HCT116 (cell line): Measurements from ENCODE around the gene PSMB4. TPM values are rescaled to one million over a fixed set of nuclear protein-coding genes. Genes with fewer than 3 reads are reported as not detected.

ENCODE experiments used
- ATAC-seq: fragments of 200-7000 bp; cut with Tn5 transposase; 2 replicates; pipeline ENCODE4 v1.9.1; 2020; ENCODE audit warnings: mild to moderate bottlenecking, moderate library complexity
- Bru-seq: library from RNA; stranded (reverse); fragments of 400-500 nt; gene quantifications from one replicate; lab custom pipeline; 2021; lab: Mats Ljungman, UMichigan
- BruChase-seq, 2 experiments: library from RNA; stranded (reverse); fragments of 400-500 nt; gene quantifications; one replicate each; lab custom pipeline; 2021; lab: Mats Ljungman, UMichigan
- BruUV-seq: library from RNA; stranded (reverse); fragments of 400-500 nt; replicated peaks from 2 replicates; lab custom pipeline; 2021; lab: Mats Ljungman, UMichigan
- CTCF ChIA-PET: fragments of 300-600 bp; sonication (Branson Sonifier 250); formaldehyde crosslinking; loops from one replicate; lab custom pipeline; 2021; ENCODE audit warnings: antibody characterized with exemption; lab: Charles Lee
- POLR2A ChIA-PET: fragments of 300-600, 350-600 bp; sonication (Branson Sonifier 250); formaldehyde crosslinking; loops from one replicate; lab custom pipeline; 2021; ENCODE audit warnings: antibody characterized with exemption; lab: Charles Lee
- RAD21 ChIA-PET, 2 experiments: fragments of 300-600 bp; sonication (Branson Sonifier 250); formaldehyde crosslinking; loops; one replicate each; lab custom pipeline; 2023; ENCODE audit warnings: low total read pairs in 2 of 2; ENCODE audit not compliant: uncharacterized antibody in 2 of 2, unreplicated experiment in 2 of 2, low non-redundant PET in 1 of 2; lab: Charles Lee
- DNase-seq: peaks from one replicate; pipeline ENCODE4 v3.0.0-alpha.2; 2010; ENCODE audit warnings: low read depth, low spot score
- H2AFZ ChIP-seq: fragments of 200-600 bp; shearing (Covaris generic), sonication (generic); 2 replicates; pipeline ENCODE4 v1.6.1; 2017; ENCODE audit warnings: low read depth, mixed run types, mixed read lengths, antibody characterized with exemption, low read length; ENCODE audit not compliant: poor library complexity, severe bottlenecking
- H3K27ac ChIP-seq: 2 replicates; pipeline ENCODE4 v1.5.1; 2012; ENCODE audit warnings: low read depth, low read length
- H3K27me3 ChIP-seq: fragments of 200-600 bp; sonication (generic); 2 replicates; pipeline ENCODE4 v1.6.1; 2016; ENCODE audit warnings: mixed run types, low read length, mixed read lengths; ENCODE audit not compliant: insufficient read depth
- H3K36me3 ChIP-seq, 2 experiments: fragments of 200-500 bp in 1 of 2; fragments of 200-600 bp in 1 of 2; sonication (Bioruptor generic) in 1 of 2; sonication (generic) in 1 of 2; 2 replicates each; pipeline versions ENCODE4 v1.5.1 to v1.6.1; 2014 to 2016; ENCODE audit warnings: low read length in 2 of 2, inconsistent platforms in 1 of 2, mixed read lengths in 1 of 2, mixed run types in 1 of 2; ENCODE audit not compliant: insufficient read depth in 2 of 2, control insufficient read depth in 1 of 2
- H3K4me1 ChIP-seq, 2 experiments: fragments of 200-600 bp in 1 of 2; sonication (generic) in 1 of 2; 2 replicates each; pipeline versions ENCODE4 v1.5.1 to v1.6.1; 2012 to 2017; ENCODE audit warnings: low read length in 2 of 2, inconsistent platforms in 1 of 2, mild to moderate bottlenecking in 1 of 2, mixed read lengths in 1 of 2, mixed run types in 1 of 2, moderate library complexity in 1 of 2; ENCODE audit not compliant: insufficient read depth in 2 of 2, control insufficient read depth in 1 of 2
- H3K4me2 ChIP-seq: fragments of 200-600 bp; sonication (generic); 2 replicates; pipeline ENCODE4 v1.6.1; 2017; ENCODE audit warnings: mixed run types, low read length, mixed read lengths
- H3K4me3 ChIP-seq, 2 experiments: fragments of 200-600 bp in 1 of 2; sonication (generic) in 1 of 2; replicated peaks in 1 of 2; 2 replicates each; pipeline ENCODE4 v1.5.1; 2011 to 2016; ENCODE audit warnings: low read length in 2 of 2, control low read depth in 1 of 2, low read depth in 1 of 2, mild to moderate bottlenecking in 1 of 2, mixed read lengths in 1 of 2, mixed run types in 1 of 2
- H3K79me2 ChIP-seq: fragments of 200-600 bp; sonication (generic); 2 replicates; pipeline ENCODE4 v1.6.1; 2017; ENCODE audit warnings: mild to moderate bottlenecking, mixed run types, low read length, moderate library complexity, mixed read lengths; ENCODE audit not compliant: insufficient read depth
- H3K9ac ChIP-seq: fragments of 200-600 bp; sonication (generic); 2 replicates; pipeline ENCODE4 v1.6.1; 2016; ENCODE audit warnings: low read length, mixed read lengths
- H3K9me2 ChIP-seq: fragments of 200-600 bp; sonication (generic), shearing (Covaris generic); 2 replicates; pipeline ENCODE4 v1.6.1; 2017; ENCODE audit warnings: mixed run types, mild to moderate bottlenecking, moderate library complexity; ENCODE audit not compliant: insufficient read depth
- H3K9me3 ChIP-seq, 2 experiments: fragments of 200-500 bp in 1 of 2; fragments of 200-600 bp in 1 of 2; sonication (Bioruptor generic) in 1 of 2; sonication (generic) in 1 of 2; 2 replicates each; pipeline ENCODE4 v1.6.1; 2014 to 2017; ENCODE audit warnings: low read length in 2 of 2, mixed read lengths in 2 of 2, inconsistent platforms in 1 of 2, low read depth in 1 of 2, mild to moderate bottlenecking in 1 of 2, mixed run types in 1 of 2, moderate library complexity in 1 of 2; ENCODE audit not compliant: control insufficient read depth in 1 of 2, insufficient read depth in 1 of 2
- H4K20me1 ChIP-seq: fragments of 200-600 bp; sonication (generic), shearing (Covaris generic); 2 replicates; pipeline ENCODE4 v1.6.1; 2017; ENCODE audit warnings: mixed run types, mild to moderate bottlenecking, moderate library complexity; ENCODE audit not compliant: insufficient read depth
- CEBPB ChIP-seq: IDR thresholded peaks from 2 replicates; pipeline ENCODE4 v1.6.1; 2012; ENCODE audit warnings: low read depth
- ELF1 ChIP-seq: IDR thresholded peaks from 2 replicates; pipeline ENCODE4 v1.6.1; 2012; ENCODE audit warnings: low read depth, borderline replicate concordance
- EZH2 ChIP-seq: fragments of 200-600 bp; sonication (generic); IDR thresholded peaks from 2 replicates; pipeline ENCODE4 v1.6.1; 2017; ENCODE audit warnings: antibody characterized with exemption, mixed run types
- POLR2A ChIP-seq: IDR thresholded peaks from 2 replicates; pipeline ENCODE4 v1.7.0; 2011; ENCODE audit warnings: borderline replicate concordance; ENCODE audit not compliant: insufficient read depth, insufficient read length; ENCODE audit errors: extremely low read depth
- POLR2AphosphoS5 ChIP-seq: IDR thresholded peaks from 2 replicates; pipeline ENCODE4 v1.6.1; 2011; ENCODE audit warnings: mild to moderate bottlenecking, low read depth, low read length, moderate library complexity
- RAD21 ChIP-seq: IDR thresholded peaks from 2 replicates; pipeline ENCODE4 v1.6.1; 2012; ENCODE audit warnings: low read depth, mild to moderate bottlenecking
- TCF7L2 ChIP-seq: IDR thresholded peaks from 2 replicates; pipeline ENCODE4 v1.7.0; 2011; ENCODE audit warnings: borderline replicate concordance, inconsistent platforms; ENCODE audit not compliant: insufficient read depth, insufficient read length; ENCODE audit errors: extremely low read depth
- ZFX ChIP-seq: fragments of 450-650 bp; IDR thresholded peaks from 2 replicates; pipeline ENCODE4 v1.6.1; 2017
- intact Hi-C: fragments of 100-400 bp; cut with micrococcal nuclease; formaldehyde crosslinking; loops from 2 replicates; pipeline ENCODE4 v1.10.0; 2022
- long read RNA-seq: library from polyadenylated mRNA; unstranded; transcript quantifications from one replicate; pipeline ENCODE4 v2.0.0, GENCODE V29; 2021; ENCODE audit not compliant: unreplicated experiment
- polyA plus RNA-seq: library from polyadenylated mRNA; unstranded; fragments of >200 nt; gene quantifications from 2 replicates; pipeline ENCODE4 v1.2.1, GENCODE V29; 2012; ENCODE audit warnings: missing spikeins
- total RNA-seq: library from RNA; stranded (reverse); gene quantifications from one replicate; pipeline ENCODE4 v1.2.1, GENCODE V29; 2021; ENCODE audit not compliant: unreplicated experiment
- TF ChIP-seq, protein P1 (sequence below): IDR thresholded peaks from 2 replicates; pipeline ENCODE4 v1.6.1; 2012
- TF ChIP-seq, protein P2 (sequence below): IDR thresholded peaks from 2 replicates; pipeline ENCODE4 v1.6.1; 2011; ENCODE audit warnings: mild to moderate bottlenecking, low read length, moderate library complexity; ENCODE audit not compliant: insufficient replicate concordance; ENCODE audit errors: extremely low read depth
- TF ChIP-seq, protein P3 (sequence below), 3 experiments: fragments of 200-600 bp in 1 of 3; sonication (generic) in 1 of 3; IDR thresholded peaks in 2 of 3; conservative IDR thresholded peaks in 1 of 3; 2 replicates each; pipeline ENCODE4 v1.5.1; 2012 to 2017; ENCODE audit warnings: low read depth in 2 of 3, low read length in 2 of 3, antibody characterized with exemption in 1 of 3, borderline replicate concordance in 1 of 3, control low read depth in 1 of 3, mild to moderate bottlenecking in 1 of 3, mixed read lengths in 1 of 3, mixed run types in 1 of 3, moderate library complexity in 1 of 3; ENCODE audit not compliant: insufficient read depth in 1 of 3
- TF ChIP-seq, protein P4 (sequence below): IDR thresholded peaks from 2 replicates; pipeline ENCODE4 v1.6.1; 2012; ENCODE audit warnings: low read depth
- TF ChIP-seq, protein P5 (sequence below): IDR thresholded peaks from 2 replicates; pipeline ENCODE4 v1.6.1; 2012

Gene PSMB4
- 341 TPM for total RNA-seq
- 336 and 390 TPM in 2 replicates for polyA plus RNA-seq
- percentile 95 among the genes with signal in this experiment for Bru-seq, nascent RNA
- BruChase-seq, experiment 1, labeled RNA remaining after a 6-hour chase, result percentile 99 among the genes with signal in this experiment
- BruChase-seq, experiment 2, labeled RNA remaining after a 2-hour chase, result percentile 98 among the genes with signal in this experiment
- long read RNA-seq, transcript PSMB4-202 (3 exons, 665 nt), result minor isoform, 5 of 50 reads
- long read RNA-seq, transcript PSMB4-201 (7 exons, 964 nt), result major isoform, 37 of 50 reads
- long read RNA-seq, partial matches to known transcripts, result 2 of 50 reads
- long read RNA-seq, other reads (novel, unspliced or antisense), result 6 of 50 reads

DNA sequence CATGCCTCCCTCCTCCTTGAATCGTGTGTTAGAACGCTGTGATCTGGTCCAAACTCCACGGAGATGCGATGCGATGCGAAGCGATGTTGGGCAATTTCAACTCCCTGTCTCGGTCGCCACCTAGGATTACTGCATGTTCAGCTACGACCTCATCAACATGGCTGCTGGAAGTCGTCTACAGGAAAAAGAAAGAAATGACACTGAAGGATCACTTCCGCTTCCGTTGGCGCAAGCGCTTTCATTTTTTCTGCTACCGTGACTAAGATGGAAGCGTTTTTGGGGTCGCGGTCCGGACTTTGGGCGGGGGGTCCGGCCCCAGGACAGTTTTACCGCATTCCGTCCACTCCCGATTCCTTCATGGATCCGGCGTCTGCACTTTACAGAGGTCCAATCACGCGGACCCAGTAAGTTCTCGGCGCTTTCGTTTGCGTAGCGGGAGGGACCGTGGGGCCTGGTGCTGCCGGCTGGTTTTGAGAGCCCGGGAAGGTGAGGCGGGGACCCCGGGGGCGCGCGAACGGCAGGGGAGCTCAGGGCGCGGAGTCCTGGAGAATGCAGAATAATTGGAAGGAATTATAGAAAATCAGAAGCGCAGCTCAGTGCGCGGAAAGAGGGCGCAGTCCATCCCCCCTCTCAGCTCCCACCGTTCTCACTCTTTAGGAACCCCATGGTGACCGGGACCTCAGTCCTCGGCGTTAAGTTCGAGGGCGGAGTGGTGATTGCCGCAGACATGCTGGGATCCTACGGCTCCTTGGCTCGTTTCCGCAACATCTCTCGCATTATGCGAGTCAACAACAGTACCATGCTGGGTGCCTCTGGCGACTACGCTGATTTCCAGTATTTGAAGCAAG is at the start of gene PSMB4:
Gene PSMB4, plus strand, starts transcription at position 250 of the 848 bp plus-strand sequence. Its CDS starts 15 bp downstream, at position 265.
- ChIA-PET CTCF (interaction anchor here (1.1 to 1.6 kb wide), 3 partner anchors 59 to 431 kb away, joined by 3 to 5 read pairs (median 3); no protein-coding TSS in a partner anchor), POLR2A (interaction anchor here (0.7 to 2.1 kb wide), 3 partner anchors 14 to 99 kb away, joined by 4 to 6 read pairs (median 5); no protein-coding TSS in a partner anchor), RAD21 (no interaction called here)
- H3K27ac ChIP-seq, result peak within 1 kb of the TSS; percentile 81
- intact Hi-C loops, result loop anchor here (2.0 to 5.0 kb wide), 2 partner anchors 99 to 202 kb away; partner anchors contain the start of gene PIP5K1A
- no peaks in the 10 kb centered on the region for H4K20me1 ChIP-seq
- peaks cover 21 to 28% of the 10 kb centered on the region in 2 experiments for H3K36me3 ChIP-seq
- no peaks in the 10 kb centered on the region for H3K27me3 ChIP-seq
- peak; percentile 79 for ATAC-seq
- peak; percentile 86 for DNase-seq
- H3K9me3 ChIP-seq, result no peaks in the 10 kb centered on the region
- no TSS peak for BruUV-seq
- H3K79me2 ChIP-seq, result peaks cover 27% of the 10 kb centered on the region
- no peak within 1 kb of the TSS for H2AFZ ChIP-seq
- peaks cover 4 to 26% of the 10 kb centered on the region in 2 experiments; a peak in 3 of 4 replicates for H3K4me1 ChIP-seq
- peak within 1 kb of the TSS; percentile 82 for H3K4me2 ChIP-seq
- H3K9ac ChIP-seq, result peak within 1 kb of the TSS; percentile 96
- peak within 1 kb of the TSS; percentile 86 to 98 for H3K4me3 ChIP-seq
- H3K9me2 ChIP-seq, result no peaks in the 10 kb centered on the region
- TF ChIP-seq RAD21 (peak; percentile 32; the same call in 1 of the 2 replicates), CEBPB (peak; percentile 68), TCF7L2 (peak; percentile 61), EZH2 (no peak), POLR2A (peak; percentile 77), ZFX (peak; percentile 92), POLR2AphosphoS5 (peak; percentile 97), ELF1 (no peak; the same call in 1 of the 2 replicates)
- TF ChIP-seq, protein P1, sequence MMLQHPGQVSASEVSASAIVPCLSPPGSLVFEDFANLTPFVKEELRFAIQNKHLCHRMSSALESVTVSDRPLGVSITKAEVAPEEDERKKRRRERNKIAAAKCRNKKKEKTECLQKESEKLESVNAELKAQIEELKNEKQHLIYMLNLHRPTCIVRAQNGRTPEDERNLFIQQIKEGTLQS, result no peak
- TF ChIP-seq, protein P2, sequence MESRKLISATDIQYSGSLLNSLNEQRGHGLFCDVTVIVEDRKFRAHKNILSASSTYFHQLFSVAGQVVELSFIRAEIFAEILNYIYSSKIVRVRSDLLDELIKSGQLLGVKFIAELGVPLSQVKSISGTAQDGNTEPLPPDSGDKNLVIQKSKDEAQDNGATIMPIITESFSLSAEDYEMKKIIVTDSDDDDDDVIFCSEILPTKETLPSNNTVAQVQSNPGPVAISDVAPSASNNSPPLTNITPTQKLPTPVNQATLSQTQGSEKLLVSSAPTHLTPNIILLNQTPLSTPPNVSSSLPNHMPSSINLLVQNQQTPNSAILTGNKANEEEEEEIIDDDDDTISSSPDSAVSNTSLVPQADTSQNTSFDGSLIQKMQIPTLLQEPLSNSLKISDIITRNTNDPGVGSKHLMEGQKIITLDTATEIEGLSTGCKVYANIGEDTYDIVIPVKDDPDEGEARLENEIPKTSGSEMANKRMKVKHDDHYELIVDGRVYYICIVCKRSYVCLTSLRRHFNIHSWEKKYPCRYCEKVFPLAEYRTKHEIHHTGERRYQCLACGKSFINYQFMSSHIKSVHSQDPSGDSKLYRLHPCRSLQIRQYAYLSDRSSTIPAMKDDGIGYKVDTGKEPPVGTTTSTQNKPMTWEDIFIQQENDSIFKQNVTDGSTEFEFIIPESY, result peak; percentile 60
- TF ChIP-seq, protein P3, sequence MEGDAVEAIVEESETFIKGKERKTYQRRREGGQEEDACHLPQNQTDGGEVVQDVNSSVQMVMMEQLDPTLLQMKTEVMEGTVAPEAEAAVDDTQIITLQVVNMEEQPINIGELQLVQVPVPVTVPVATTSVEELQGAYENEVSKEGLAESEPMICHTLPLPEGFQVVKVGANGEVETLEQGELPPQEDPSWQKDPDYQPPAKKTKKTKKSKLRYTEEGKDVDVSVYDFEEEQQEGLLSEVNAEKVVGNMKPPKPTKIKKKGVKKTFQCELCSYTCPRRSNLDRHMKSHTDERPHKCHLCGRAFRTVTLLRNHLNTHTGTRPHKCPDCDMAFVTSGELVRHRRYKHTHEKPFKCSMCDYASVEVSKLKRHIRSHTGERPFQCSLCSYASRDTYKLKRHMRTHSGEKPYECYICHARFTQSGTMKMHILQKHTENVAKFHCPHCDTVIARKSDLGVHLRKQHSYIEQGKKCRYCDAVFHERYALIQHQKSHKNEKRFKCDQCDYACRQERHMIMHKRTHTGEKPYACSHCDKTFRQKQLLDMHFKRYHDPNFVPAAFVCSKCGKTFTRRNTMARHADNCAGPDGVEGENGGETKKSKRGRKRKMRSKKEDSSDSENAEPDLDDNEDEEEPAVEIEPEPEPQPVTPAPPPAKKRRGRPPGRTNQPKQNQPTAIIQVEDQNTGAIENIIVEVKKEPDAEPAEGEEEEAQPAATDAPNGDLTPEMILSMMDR (IDR thresholded peaks at IDR 0.05 in 2 of 3, conservative IDR thresholded peaks at IDR 0.05 in 1 of 3; ENCODE audit: borderline replicate concordance in 1 of 3, insufficient read depth in 1 of 3, low read depth in 2 of 3, low read length in 2 of 3), result 0 out of 6 replicates have a peak, but pooled peaks of 1 of the 3 experiments have one; percentile 5
- TF ChIP-seq, protein P4, sequence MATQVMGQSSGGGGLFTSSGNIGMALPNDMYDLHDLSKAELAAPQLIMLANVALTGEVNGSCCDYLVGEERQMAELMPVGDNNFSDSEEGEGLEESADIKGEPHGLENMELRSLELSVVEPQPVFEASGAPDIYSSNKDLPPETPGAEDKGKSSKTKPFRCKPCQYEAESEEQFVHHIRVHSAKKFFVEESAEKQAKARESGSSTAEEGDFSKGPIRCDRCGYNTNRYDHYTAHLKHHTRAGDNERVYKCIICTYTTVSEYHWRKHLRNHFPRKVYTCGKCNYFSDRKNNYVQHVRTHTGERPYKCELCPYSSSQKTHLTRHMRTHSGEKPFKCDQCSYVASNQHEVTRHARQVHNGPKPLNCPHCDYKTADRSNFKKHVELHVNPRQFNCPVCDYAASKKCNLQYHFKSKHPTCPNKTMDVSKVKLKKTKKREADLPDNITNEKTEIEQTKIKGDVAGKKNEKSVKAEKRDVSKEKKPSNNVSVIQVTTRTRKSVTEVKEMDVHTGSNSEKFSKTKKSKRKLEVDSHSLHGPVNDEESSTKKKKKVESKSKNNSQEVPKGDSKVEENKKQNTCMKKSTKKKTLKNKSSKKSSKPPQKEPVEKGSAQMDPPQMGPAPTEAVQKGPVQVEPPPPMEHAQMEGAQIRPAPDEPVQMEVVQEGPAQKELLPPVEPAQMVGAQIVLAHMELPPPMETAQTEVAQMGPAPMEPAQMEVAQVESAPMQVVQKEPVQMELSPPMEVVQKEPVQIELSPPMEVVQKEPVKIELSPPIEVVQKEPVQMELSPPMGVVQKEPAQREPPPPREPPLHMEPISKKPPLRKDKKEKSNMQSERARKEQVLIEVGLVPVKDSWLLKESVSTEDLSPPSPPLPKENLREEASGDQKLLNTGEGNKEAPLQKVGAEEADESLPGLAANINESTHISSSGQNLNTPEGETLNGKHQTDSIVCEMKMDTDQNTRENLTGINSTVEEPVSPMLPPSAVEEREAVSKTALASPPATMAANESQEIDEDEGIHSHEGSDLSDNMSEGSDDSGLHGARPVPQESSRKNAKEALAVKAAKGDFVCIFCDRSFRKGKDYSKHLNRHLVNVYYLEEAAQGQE, result no peak
- TF ChIP-seq, protein P5, sequence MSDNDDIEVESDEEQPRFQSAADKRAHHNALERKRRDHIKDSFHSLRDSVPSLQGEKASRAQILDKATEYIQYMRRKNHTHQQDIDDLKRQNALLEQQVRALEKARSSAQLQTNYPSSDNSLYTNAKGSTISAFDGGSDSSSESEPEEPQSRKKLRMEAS, result peak; percentile 79
